Measurements from ENCODE around the gene TRIM65. TPM values are rescaled to one million over a fixed set of nuclear protein-coding genes. Genes with fewer than 3 reads are reported as not detected.

TRIM65 gene
- total and polyA plus RNA-seq, 10 of the 15 experiments (the other 5 are each of a cell fraction or from before 2014, with no cell fraction given), result 1.4 to 26.0 (median 10.8) TPM

DNA sequence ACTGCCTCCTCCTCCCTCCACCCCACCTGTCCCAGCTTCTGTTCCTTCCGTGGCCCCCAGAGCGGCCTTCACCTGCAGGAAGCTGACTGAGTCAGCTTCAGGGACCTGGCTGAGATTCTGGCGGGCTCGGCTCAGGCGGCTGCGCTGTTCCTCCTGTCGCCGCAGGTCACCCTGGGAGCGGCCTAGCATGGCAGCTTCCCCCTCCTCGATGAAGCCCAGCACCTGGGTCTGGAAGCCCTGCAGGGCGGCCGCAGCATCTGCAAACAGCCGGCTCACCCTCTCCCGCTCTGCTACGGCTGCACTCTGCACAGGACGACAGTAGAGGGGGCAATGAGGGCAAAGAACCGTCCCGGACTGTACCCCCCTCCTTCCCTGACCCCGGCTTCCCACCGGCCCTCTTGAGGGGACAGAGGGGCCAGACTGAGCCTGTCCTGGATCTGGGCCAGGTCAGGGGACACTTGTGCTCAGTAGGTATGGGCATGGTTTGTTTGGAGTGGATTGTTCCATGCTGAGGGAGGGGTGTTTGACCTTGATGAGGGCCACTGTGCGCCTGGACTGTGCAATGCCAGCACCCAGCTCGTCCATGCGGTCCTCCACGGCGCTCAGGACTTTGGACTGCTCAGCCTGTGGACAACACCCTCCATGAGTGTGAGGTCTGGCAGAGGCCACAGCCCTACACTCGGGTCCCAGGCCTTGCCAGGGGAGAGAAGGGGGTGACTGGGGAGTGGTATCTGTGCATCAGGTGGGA is 20.4 kb downstream of the TRIM65 start (continued):
- TF ChIP-seq, protein P1, sequence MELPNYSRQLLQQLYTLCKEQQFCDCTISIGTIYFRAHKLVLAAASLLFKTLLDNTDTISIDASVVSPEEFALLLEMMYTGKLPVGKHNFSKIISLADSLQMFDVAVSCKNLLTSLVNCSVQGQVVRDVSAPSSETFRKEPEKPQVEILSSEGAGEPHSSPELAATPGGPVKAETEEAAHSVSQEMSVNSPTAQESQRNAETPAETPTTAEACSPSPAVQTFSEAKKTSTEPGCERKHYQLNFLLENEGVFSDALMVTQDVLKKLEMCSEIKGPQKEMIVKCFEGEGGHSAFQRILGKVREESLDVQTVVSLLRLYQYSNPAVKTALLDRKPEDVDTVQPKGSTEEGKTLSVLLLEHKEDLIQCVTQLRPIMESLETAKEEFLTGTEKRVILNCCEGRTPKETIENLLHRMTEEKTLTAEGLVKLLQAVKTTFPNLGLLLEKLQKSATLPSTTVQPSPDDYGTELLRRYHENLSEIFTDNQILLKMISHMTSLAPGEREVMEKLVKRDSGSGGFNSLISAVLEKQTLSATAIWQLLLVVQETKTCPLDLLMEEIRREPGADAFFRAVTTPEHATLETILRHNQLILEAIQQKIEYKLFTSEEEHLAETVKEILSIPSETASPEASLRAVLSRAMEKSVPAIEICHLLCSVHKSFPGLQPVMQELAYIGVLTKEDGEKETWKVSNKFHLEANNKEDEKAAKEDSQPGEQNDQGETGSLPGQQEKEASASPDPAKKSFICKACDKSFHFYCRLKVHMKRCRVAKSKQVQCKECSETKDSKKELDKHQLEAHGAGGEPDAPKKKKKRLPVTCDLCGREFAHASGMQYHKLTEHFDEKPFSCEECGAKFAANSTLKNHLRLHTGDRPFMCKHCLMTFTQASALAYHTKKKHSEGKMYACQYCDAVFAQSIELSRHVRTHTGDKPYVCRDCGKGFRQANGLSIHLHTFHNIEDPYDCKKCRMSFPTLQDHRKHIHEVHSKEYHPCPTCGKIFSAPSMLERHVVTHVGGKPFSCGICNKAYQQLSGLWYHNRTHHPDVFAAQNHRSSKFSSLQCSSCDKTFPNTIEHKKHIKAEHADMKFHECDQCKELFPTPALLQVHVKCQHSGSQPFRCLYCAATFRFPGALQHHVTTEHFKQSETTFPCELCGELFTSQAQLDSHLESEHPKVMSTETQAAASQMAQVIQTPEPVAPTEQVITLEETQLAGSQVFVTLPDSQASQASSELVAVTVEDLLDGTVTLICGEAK (IDR thresholded peaks at IDR 0.05; ENCODE audit: borderline replicate concordance), result 0 out of 2 replicates have a peak, but pooled peaks have one; percentile 24

DNA sequence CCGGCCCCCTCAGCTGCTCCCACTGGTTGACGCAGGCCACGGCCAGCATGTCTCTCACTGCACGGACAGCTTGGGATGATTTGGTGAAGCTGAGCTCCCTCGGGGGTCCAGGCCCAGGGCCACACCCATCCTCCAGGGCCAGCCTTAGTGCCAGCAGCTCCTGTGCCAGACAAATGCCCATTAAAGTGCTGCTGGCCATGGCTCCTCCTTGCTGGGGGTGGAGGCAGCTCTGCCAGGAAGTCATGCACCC is 20.9 kb downstream of the TRIM65 start:
- ChIA-PET SMC1A (ENCODE audit: uncharacterized antibody, unreplicated experiment) (interaction anchor here (0.9 to 1.9 kb wide), 9 partner anchors 11 to 122 kb away, joined by 3 to 8 read pairs (median 6); partner anchors contain the start of genes TRIM65, UNC13D and WBP2), RAD21 (ENCODE audit: unreplicated experiment) (interaction anchor here (0.8 to 2.4 kb wide), 7 partner anchors 11 to 111 kb away, joined by 3 to 16 read pairs (median 5); partner anchors contain the start of genes GALK1, TRIM65 and WBP2), POLR2A (interaction anchor here (0.5 to 3.7 kb wide), 11 partner anchors 11 to 476 kb away, joined by 3 to 27 read pairs (median 5); partner anchors contain the start of genes UNC13D and WBP2), CTCF (interaction anchor here (0.7 to 7.9 kb wide), 16 partner anchors 8 to 222 kb away, joined by 3 to 81 read pairs (median 4); partner anchors contain the start of genes GALK1, MRPL38 and TRIM65)
- no peak for TF ChIP-seq SP1 (IDR thresholded peaks at IDR 0.05; ENCODE audit: low read depth, low read length)
- Histone ChIP-seq H3K9me3 (replicated peaks; ENCODE audit: control insufficient read depth, insufficient read depth, low read length) (no peaks in the 10 kb centered on the region), H3K4me1 (ENCODE audit: control insufficient read depth, insufficient read depth, low read length) (peaks cover 25% of the 10 kb centered on the region), H3K27ac (ENCODE audit: control insufficient read depth, insufficient read depth) (no peak overlapping the region), H3K4me2 (ENCODE audit: control insufficient read depth, insufficient read depth) (peak overlapping the region; percentile 92), H3K27me3 (replicated peaks in 1 of 2; ENCODE audit: control insufficient read depth in 2 of 2, insufficient read depth in 2 of 2, low read length in 1 of 2) (peaks cover 2% of the 10 kb centered on the region in 2 experiments), H3K9ac (ENCODE audit: control insufficient read depth, insufficient read depth, low read length) (no peak overlapping the region; the same call in 1 of the 2 replicates), H2AFZ (ENCODE audit: control insufficient read depth, low read depth, low read length) (peak overlapping the region; percentile 61), H3K79me2 (ENCODE audit: control insufficient read depth, insufficient read depth, low read length) (no peaks in the 10 kb centered on the region), H3K36me3 (ENCODE audit: control insufficient read depth in 2 of 2, insufficient read depth in 2 of 2, low read length in 1 of 2) (no peaks in the 10 kb centered on the region), H4K20me1 (ENCODE audit: control insufficient read depth, insufficient read depth) (no peaks in the 10 kb centered on the region), H3K4me3 (no peak overlapping the region)
- ATAC-seq, result no peak
- in situ Hi-C loops (cut with MboI), result no loop called here
- FAIRE-seq, result no peak
- 47% methylated on average over 5 of the region's 5 CpGs for WGBS (ENCODE audit: insufficient coverage, insufficient replicate concordance, low lambda C conversion rate, missing lambda C conversion rate)
- no TSS peak for BruUV-seq (replicated peaks)
- no peak for DNase-seq (ENCODE audit: low read depth, low spot score)
- intact Hi-C loops (cut with micrococcal nuclease; ENCODE audit: unreplicated experiment), result no loop called here

Measured in GM12878 (cell line).